Measurements from ENCODE around the gene JAKMIP1.
"Not testable (repeated sequence)": the region's sequence is repeated elsewhere in the genome, so short reads cannot be mapped to it uniquely, and the experiment has no call there.

Gene JAKMIP1

DNA sequence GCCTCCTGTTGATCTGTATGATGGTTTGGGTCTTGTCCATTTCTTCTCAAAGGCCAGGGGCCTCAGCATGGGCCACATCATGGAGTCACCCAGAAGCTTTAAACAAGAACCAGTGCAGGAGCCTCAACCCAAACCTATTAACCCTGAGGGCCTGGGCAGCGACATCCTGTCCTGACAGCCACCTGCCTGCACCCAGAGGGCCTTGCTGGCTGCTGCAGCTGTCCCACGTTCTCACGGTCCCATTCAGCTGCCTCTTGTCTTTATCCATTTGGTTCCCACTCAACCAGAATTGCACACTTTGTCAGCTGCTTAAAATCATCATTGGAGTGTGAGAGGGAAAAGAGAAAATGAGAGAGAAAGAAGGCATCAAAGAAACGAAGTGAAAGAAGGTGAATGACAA, 203.7 kb downstream of the JAKMIP1 start:
- H3K9me3 ChIP-seq: no peaks in the 10 kb centered on the region

DNA sequence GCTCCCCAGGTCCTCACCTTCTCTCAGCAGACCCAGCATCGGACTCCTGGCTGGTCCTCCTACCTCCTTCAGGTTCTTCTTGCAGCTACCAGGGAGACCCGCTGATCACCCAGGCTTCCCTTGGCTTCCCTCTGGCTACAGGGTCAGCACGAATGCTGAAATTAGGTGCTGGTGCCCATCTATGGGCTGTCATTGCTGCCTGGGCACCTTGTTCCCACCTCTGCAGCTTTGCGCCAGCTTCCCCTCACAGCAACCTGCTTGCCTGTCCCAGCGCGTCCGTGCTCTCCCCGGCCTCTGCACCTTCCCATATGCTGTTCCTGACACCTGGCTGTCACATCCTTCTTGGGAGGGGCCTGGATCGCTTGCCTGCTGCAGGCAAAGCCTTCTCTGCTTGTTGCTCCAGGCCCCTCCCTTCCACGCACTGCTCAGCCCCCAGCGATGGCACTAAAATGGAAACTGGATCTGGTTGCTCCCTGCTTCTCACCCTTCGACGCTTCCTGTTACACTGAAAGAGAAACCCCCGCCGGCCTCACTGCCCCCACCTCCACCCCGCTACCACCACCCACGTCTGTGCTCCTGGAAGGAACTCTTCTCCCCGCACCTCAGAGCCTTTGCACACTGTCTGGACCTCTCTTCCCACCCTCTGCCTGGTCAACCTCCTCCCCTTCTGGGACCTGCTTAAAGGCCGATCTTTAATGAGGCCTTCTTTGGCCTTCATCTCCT, 204.3 kb downstream of the JAKMIP1 start:
- in situ Hi-C loops (cut with MboI; ENCODE audit: low sequenced_read_pairs): loop anchor here (5.0 kb wide), 1 partner anchor 331 kb away; no protein-coding TSS in a partner anchor
- no peak for DNase-seq (ENCODE audit: low spot score in 2 of 2)
- no peaks in the 10 kb centered on the region for H3K4me1 ChIP-seq

More for the DNA sequence above, 203.7 kb downstream of the JAKMIP1 start:
- no peak for DNase-seq (ENCODE audit: low spot score in 2 of 2)
- H3K4me3 ChIP-seq: no peak overlapping the region
- peaks cover 22% of the 10 kb centered on the region for H3K27me3 ChIP-seq (ENCODE audit: low read depth)
- in situ Hi-C loops (cut with MboI; ENCODE audit: low sequenced_read_pairs): loop anchor here (5.0 kb wide), 1 partner anchor 331 kb away; no protein-coding TSS in a partner anchor
- no peaks in the 10 kb centered on the region for H3K36me3 ChIP-seq (replicated peaks)
- no peaks in the 10 kb centered on the region for H3K4me1 ChIP-seq

DNA sequence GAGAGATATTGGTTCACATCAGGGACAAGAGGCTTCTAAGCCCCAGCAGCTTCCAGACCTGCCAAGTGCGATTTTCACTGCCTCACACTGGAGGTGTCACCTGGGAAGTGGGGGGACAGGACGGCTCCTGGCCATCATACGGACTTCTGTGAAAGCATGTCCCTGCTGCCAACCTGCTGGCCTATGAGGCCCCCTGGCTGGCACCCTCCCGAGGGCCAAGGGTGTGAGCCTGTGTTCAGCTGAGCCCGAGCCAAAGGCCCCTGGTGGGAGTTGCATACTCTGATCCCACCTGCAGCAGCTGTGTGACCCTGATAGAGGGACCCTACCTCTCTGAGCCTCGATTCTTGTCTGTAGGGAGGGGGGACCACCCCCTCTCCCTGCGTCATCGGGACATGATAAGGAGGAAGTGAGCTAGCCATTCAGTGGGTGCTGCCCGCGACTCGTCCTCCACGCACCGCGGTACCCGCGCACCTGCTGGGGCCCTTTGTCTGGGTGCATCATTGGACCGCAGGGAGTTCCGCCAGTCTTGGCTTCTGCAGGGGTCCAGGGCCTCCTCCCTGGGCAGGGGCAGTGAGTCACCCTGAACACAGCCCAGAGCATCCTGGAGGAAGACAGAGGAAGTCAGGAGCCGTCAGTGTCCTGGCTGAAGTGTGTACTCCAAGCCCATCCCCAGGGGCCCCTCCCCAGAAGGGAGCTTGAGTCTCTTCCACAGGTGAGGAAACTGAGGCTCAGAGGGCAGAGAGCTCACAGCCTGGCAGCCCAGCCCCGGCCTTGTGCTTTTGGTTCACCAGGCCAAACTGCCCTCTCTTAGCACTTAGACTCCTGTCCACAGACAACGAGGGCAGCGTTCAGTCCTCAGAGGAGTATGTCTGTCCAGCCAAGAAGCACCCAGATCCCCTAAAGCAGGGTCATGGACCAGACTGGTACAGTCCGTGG, 206.2 kb downstream of the JAKMIP1 start:
- no peaks in the 10 kb centered on the region for H3K36me3 ChIP-seq (replicated peaks)
- H3K4me3 ChIP-seq: no peak overlapping the region
- H3K27me3 ChIP-seq (ENCODE audit: low read depth): peaks cover 14% of the 10 kb centered on the region
- no peaks in the 10 kb centered on the region for H3K9me3 ChIP-seq
- in situ Hi-C loops (cut with MboI; ENCODE audit: low sequenced_read_pairs): no loop called here
- DNase-seq (ENCODE audit: low spot score in 2 of 2): no peak
- no peaks in the 10 kb centered on the region for H3K4me1 ChIP-seq

More for the DNA sequence above, 204.3 kb downstream of the JAKMIP1 start:
- Histone ChIP-seq H3K36me3 (replicated peaks) (no peaks in the 10 kb centered on the region), H3K9me3 (no peaks in the 10 kb centered on the region), H3K4me3 (no peak overlapping the region), H3K27me3 (ENCODE audit: low read depth) (peaks cover 20% of the 10 kb centered on the region)

DNA sequence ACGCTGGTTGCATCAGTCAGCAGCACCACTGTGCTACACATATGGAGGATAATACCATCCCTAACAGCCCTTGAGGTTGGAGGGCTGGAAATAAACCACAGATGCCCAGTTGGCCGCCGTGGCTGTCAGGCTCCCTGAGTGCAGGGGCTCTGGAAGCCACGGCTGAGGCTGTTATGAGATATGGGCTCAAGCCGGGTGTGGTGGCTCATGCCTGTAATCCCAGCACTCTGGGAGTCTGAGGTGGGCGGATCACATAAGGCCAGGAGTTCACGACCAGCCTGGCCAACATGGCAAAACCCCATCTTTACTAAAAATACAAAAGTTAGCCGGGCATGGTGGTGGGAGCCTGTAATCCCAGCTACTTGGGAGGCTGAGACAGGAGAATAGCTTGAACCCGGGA, 207.0 kb downstream of the JAKMIP1 start:
- H3K9me3 ChIP-seq; H3K4me1 ChIP-seq; H3K4me3 ChIP-seq; in situ Hi-C loops (cut with MboI; ENCODE audit: low sequenced_read_pairs); DNase-seq (ENCODE audit: low spot score in 2 of 2); H3K36me3 ChIP-seq (replicated peaks); H3K27me3 ChIP-seq (ENCODE audit: low read depth): not testable (repeated sequence)

DNA sequence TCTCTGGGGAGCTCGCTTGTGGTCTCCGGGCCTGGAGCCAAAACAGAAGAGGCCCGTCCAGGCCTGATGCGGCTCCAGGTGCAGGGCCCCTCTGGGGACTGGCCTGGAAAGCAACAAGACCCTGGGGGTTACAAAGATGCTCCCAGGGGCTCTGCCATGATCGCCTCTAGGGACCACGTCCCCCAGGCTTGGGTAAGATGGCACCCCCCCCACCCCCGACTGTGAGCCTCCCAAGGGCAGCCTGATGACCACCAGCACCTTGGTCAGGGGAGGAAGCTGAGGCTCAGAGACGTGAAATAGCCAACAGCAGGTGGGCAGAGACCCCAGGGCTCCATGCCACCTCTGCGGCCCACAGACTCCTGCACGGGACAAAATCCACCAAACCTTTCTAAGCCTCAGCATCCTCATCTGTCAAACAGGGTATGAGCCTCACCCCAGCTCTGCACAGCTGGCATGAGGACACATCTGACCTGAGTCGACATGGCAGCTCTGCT, 207.5 kb downstream of the JAKMIP1 start:
- H3K4me1 ChIP-seq: no peaks in the 10 kb centered on the region
- DNase-seq (ENCODE audit: low spot score in 2 of 2): no peak

DNA sequence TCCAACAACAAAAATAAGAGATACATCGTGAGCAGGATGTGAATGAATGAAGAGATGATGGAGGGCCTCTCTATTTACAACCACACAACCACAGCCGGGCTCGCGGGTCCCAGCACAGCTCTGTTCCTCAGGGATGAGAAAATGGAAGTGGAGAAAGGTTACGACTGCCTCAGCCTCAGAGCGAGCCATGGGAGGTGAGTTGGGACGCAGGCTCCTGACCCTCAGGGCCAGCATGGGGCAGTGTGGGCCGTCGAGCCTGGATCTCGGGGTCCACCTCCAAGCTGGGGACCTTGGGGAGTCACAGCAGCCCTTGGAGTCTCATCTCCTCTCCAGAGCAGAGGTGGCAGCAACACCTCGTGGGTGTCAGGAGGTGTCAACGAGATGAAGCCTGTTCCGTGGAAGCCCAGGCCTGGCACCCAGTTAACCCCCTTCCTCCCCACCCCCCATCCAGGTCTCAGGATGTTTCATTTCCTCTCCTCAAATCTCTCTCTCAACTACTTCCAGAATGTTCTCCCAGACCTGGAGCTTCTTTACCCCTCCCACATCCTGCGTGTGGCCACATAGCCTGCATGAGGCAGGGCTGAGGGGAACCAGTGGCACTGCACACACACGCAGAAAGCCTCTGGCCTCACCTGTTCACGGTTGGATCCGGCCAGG, 208.1 kb downstream of the JAKMIP1 start:
- Histone ChIP-seq H3K4me1 (no peaks in the 10 kb centered on the region), H3K9me3 (no peaks in the 10 kb centered on the region), H3K4me3 (no peak overlapping the region), H3K27me3 (ENCODE audit: low read depth) (peaks cover 12% of the 10 kb centered on the region), H3K36me3 (replicated peaks) (no peaks in the 10 kb centered on the region)
- in situ Hi-C loops (cut with MboI; ENCODE audit: low sequenced_read_pairs): no loop called here
- DNase-seq (ENCODE audit: low spot score in 2 of 2): no peak

More for the DNA sequence above, 207.5 kb downstream of the JAKMIP1 start:
- no peaks in the 10 kb centered on the region for H3K36me3 ChIP-seq (replicated peaks)
- peaks cover 12% of the 10 kb centered on the region for H3K27me3 ChIP-seq (ENCODE audit: low read depth)
- no peaks in the 10 kb centered on the region for H3K9me3 ChIP-seq
- H3K4me3 ChIP-seq: no peak overlapping the region
- in situ Hi-C loops (cut with MboI; ENCODE audit: low sequenced_read_pairs): no loop called here

DNA sequence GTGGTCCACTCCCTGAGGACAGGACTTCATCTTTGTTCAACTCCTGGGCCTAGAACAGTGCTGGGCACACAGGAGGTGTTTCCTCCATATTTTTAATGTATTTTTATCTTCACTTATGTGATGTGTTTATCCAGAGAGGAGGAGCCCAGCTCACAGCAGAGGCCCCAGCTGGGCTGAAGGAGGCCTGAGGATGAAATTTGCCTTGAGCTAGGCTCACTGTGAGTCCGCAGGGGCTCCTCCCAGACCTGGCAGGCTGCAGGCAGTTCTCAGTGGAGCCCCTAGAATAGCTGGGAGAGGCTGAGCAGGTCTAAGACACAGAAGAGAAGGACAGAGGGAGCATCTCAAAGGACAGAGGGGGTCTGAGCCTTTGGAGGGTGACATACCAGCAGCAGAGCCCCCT, 208.9 kb downstream of the JAKMIP1 start:
- Histone ChIP-seq H3K9me3 (no peaks in the 10 kb centered on the region), H3K4me3 (no peak overlapping the region), H3K36me3 (replicated peaks) (no peaks in the 10 kb centered on the region), H3K27me3 (ENCODE audit: low read depth) (peaks cover 12% of the 10 kb centered on the region), H3K4me1 (no peaks in the 10 kb centered on the region)
- no peak for DNase-seq (ENCODE audit: low spot score in 2 of 2)
- in situ Hi-C loops (cut with MboI; ENCODE audit: low sequenced_read_pairs): no loop called here

DNA sequence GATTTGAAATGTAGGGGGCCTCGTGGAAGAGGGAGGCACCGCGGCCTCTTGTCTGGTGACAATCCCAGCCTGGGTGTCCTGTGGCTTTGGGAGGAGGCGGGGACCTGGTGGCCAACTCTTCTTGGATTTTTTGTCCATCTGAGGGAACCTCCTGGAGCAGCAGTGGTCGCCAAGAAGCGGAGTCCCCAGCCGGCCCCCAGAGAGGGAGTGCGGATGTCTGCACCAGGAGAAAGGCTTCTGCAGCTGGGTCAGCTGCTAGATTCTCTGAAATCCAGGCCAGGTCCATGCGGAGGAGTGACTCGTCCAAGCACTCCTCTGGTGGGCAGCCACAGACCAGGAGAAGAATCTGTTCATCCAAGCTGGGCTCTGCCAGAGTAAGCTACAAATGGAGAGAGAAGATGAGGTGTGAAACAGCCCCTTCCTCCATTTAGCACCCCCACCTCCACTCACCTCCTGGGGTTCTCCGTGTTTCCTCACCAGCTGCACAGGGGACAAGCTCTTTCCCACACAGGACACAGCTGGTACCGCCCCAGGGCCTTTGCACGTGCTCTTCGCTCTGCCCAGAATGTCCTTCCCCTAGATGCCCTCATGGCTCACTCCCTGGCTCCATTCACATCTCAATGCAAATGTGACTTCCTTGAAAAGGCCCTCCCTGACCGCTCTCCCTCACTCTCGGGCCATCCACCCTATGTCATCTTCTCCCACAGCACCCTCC, 209.7 kb downstream of the JAKMIP1 start:
- Histone ChIP-seq H3K4me3 (no peak overlapping the region), H3K9me3 (no peaks in the 10 kb centered on the region), H3K27me3 (ENCODE audit: low read depth) (peaks cover 12% of the 10 kb centered on the region), H3K36me3 (replicated peaks) (no peaks in the 10 kb centered on the region), H3K4me1 (no peaks in the 10 kb centered on the region)
- no peak for DNase-seq (ENCODE audit: low spot score in 2 of 2)
- in situ Hi-C loops (cut with MboI; ENCODE audit: low sequenced_read_pairs): no loop called here

DNA sequence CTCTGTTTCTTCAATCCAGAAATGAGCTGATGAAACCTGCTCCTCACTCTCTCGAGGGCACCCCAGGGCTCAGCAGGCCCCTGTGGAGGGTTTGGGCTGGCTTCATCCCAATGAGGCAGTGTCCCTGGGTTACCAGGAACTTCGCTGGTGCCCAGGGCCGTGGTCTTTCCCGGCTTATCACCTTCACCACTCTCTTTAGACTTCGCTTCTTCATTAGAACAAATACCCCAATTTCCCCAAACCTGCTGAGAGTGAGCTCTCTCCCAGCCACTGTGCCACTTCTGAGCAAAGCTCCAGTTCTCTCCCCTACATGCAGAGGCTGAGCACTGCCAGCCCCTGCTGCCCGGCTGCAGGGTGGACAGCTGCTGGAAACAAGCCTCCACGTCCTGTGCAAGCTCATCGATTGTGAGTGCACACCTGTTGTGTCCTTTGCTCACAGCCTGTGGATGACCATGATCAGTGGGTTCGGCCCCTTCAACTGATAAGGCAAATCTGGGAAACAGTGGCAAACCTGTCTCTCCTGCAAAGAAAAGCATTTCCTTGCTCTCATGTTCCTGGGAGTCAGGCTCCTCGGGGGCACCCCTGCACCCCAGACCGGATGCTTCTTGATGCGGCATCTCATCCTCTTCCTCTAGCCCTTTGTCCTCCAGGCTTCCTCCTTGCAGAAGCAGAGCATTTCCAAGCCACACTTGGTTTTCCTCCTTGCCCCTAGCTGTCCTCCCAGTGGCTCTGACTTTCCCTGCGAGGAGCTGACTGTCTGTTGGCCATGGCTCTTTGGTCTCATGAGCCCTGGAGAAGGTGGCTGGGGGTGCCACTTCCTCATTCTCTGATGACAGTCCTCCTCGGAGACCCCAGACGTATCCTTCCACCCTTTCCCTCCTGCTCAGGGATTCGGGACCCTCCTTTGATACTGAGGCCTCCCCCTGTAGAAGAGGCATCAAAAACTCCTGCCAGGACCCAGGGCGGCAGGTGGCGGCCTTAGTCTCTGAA, 210.8 kb downstream of the JAKMIP1 start:
- H3K9me3 ChIP-seq: no peaks in the 10 kb centered on the region
- H3K36me3 ChIP-seq (replicated peaks): no peaks in the 10 kb centered on the region
- peak in 1 of 2 experiments; percentile 1 for DNase-seq (ENCODE audit: low spot score in 2 of 2)
- H3K27me3 ChIP-seq (ENCODE audit: low read depth): peaks cover 12% of the 10 kb centered on the region
- H3K4me1 ChIP-seq: no peaks in the 10 kb centered on the region
- in situ Hi-C loops (cut with MboI; ENCODE audit: low sequenced_read_pairs): no loop called here
- H3K4me3 ChIP-seq: no peak overlapping the region

DNA sequence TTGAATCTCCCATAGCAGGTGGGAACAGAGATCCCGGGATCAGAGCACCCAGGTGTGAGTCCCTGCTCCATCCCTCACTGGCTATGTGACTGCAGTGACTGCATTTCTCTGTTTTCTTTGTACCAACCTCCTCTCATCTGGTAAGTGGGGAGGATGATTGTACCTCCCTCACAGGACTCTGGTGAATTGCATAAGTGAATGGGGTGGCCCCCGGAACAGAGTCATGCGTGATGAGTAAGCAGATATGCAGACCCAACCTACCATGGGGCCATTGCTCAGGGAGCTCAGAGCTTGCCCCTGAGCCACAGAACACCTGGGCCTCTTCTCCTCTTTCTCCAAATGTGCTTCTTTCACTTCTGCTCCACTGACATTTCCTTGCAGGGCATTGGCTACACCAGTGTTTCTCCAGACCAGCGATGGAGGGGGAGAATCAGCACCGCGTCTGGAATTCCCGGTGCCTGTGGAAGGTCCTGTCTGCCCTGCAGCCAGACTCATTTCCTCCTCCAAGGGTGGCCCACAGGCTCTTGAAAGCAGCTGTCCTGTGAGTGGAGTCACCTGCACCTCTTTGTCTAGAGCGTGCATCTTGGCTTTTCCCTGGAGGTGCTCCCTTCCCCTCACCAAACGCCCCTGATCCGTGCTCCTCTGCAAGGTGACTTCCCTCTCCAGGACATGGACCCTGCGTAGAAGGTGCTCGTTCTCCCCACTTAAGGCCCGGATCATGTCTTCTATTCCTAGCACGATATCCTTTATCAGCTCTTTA, 212.1 kb downstream of the JAKMIP1 start:
- no peaks in the 10 kb centered on the region for H3K4me1 ChIP-seq
- no peaks in the 10 kb centered on the region for H3K36me3 ChIP-seq (replicated peaks)
- in situ Hi-C loops (cut with MboI; ENCODE audit: low sequenced_read_pairs): no loop called here
- peaks cover 12% of the 10 kb centered on the region for H3K27me3 ChIP-seq (ENCODE audit: low read depth)
- H3K4me3 ChIP-seq: no peak overlapping the region
- no peak for DNase-seq (ENCODE audit: low spot score in 2 of 2)
- H3K9me3 ChIP-seq: no peaks in the 10 kb centered on the region

DNA sequence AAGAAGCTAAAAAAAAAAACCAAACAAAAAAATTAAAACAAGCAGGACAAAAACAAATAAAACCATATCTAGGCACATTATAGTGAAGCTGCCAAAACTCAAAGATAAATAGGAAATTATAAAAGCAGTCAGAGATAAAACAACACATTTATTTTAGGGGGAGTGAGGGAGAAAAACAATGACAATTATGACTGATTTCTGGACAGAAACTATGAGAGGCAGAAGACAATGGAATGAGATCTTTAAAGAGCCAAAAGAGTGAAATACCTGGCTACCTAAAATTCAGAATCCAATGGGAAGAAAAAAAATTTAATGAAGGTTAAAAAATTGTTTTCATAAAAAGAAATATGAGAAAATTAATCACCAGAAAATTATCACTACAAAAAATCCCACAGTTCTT, 215.5 kb downstream of the JAKMIP1 start:
- H3K9me3 ChIP-seq: no peaks in the 10 kb centered on the region
- in situ Hi-C loops (cut with MboI; ENCODE audit: low sequenced_read_pairs): no loop called here
- no peaks in the 10 kb centered on the region for H3K4me1 ChIP-seq
- no peak for DNase-seq (ENCODE audit: low spot score in 2 of 2)
- no peak overlapping the region for H3K4me3 ChIP-seq
- peaks cover 10% of the 10 kb centered on the region for H3K27me3 ChIP-seq (ENCODE audit: low read depth)
- H3K36me3 ChIP-seq (replicated peaks): no peaks in the 10 kb centered on the region

All from HAP-1 (cell line).